ENCODE measurements around the gene OTUD5.
"Not testable (repeated sequence)": the region's sequence is repeated elsewhere in the genome, so short reads cannot be mapped to it uniquely, and the experiment has no call there.

DNA sequence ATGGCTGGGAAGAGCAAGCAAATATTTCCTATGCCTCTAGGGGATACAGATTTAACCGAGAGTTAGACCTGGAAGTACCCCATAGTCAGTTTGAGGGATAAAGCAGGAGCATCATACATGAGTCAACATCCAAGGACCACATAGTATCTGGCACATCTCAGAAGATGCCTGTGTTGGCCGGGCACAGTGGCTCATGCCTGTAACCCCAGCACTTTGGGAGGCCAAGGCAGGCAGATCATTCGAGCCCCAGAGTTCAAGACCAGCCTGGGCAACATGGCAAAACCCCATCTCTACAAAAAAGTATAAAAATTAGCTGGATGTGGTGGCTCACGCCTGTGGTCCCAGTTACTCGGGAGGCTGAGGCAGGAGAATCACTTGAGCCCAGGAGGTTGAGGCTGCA, 70.8 kb downstream of the OTUD5 start:
- TF ChIP-seq, protein P1, sequence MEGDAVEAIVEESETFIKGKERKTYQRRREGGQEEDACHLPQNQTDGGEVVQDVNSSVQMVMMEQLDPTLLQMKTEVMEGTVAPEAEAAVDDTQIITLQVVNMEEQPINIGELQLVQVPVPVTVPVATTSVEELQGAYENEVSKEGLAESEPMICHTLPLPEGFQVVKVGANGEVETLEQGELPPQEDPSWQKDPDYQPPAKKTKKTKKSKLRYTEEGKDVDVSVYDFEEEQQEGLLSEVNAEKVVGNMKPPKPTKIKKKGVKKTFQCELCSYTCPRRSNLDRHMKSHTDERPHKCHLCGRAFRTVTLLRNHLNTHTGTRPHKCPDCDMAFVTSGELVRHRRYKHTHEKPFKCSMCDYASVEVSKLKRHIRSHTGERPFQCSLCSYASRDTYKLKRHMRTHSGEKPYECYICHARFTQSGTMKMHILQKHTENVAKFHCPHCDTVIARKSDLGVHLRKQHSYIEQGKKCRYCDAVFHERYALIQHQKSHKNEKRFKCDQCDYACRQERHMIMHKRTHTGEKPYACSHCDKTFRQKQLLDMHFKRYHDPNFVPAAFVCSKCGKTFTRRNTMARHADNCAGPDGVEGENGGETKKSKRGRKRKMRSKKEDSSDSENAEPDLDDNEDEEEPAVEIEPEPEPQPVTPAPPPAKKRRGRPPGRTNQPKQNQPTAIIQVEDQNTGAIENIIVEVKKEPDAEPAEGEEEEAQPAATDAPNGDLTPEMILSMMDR (conservative IDR thresholded peaks at IDR 0.05) = not testable (repeated sequence)
- not testable (repeated sequence) for TF ChIP-seq EZH2 (IDR thresholded peaks at IDR 0.05; ENCODE audit: low read depth)
